AG20443 (cell line): Measurements from ENCODE around the gene HOOK2.
A peak's percentile ranks its signal among the peaks of the same experiment; 100 is the strongest.
"Not testable (repeated sequence)": the region's sequence is repeated elsewhere in the genome, so short reads cannot be mapped to it uniquely, and the experiment has no call there.

Source experiments
- DNase-seq: peaks from one replicate; pipeline ENCODE4 v3.0.0; 2012; ENCODE audit warnings: low spot score, mixed read lengths

The HOOK2 gene

DNA sequence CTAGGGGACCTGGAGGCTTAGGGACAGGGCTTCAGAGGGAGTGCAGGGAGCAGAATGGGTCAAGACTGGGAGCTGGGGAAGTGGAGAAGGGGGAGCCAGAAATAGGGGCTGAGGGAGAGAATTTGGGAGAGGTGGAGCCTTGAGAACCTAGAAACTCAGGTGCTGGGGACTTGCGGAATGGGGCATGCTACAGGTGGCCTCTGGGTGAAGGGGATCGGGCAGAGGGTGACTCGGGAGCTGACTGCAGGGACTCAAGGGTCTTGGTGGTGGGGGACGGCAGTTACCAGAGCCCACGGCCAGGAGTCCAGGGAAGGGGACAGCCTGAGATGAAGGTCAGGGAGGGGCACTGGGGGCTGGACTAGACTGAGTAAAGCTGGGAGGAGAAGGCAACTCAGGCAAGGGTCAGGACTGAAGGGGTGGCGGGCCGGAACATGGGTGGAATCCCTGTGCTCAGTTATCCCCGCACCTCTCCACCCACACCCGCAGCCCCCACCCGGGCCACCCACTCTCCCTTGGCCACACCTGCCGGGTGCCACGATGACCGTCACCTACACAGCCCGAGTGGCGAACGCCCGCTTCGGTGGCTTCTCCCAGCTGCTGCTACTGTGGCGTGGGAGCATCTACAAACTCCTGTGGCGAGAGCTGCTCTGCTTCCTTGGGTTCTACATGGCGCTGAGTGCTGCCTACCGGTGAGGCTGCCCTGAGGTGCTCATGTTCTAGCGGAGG is 23.1 kb downstream of the HOOK2 start:
- no peak for DNase-seq

DNA sequence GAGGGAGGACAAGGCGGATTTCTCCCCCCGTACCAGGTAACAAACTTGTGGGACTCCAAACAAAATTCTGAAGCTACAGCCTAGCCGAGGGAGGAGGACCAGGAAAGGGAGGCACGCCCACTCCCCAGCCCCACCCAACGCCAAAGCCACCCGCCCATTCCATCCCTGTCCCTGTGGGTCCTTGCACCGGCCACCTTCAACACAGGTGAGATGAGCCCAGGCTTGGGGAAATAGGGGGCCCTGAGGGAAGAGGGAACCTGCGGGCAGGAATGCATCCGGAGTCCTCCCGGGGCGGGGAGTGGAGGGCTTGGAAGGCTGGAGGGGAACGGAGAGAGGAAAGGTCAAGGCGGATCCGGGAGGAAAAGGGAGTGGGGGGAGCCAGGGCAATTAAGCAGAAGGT is 23.7 kb downstream of the HOOK2 start, which contains the start of gene BEST2:
BEST2 (plus strand) TSS at position 157 of the 400 bp plus-strand sequence. CDS start 802 bp downstream, outside the sequence.
- no peak for DNase-seq

DNA sequence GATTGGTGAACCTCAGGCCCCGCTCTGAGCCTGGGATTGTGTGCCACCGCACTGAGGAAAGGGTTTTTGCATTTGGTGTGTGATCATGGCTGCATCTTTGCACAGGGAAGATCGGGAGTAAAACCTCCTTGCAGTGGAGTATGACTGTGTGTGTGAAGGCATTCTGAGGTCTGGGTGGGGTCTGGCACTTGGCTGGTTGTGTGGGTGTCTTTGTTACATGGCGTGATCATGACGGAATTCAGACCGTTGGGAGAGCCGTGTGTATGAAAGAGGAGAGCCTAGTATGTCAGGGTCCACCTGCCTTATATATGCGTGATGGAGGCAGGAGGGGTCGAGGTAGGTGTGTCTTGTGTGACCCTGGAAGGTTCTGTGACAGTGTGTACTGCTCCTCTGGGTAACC is 24.5 kb downstream of the HOOK2 start:
- no peak for DNase-seq

DNA sequence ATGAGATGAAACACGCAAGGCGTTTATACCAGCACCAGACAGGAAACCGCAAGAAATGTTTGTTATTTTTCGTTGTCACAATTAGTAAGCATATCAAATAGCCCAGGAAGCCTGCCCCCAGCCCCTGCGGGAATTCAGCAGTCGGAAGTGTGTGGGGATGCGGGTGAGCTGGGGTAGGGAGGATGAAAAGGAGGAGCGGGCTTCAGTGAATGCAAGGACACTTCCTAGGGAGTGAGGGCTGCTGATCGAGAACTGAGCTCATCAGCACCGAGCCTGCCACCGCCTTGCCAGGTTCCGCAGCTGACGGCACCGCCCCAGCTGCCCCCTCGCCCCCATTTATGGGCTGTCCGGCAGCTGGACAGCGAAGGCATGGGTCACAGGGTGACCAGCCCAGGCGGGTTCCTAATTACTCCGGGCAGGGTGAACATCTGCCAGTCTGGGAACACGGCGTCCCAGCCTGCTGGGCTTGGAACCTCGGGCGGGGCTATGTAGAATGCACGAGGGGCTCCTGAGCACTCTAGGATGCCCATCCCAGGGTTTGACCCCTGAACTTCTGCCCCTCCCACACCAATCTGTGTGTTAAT is 25.3 kb downstream of the HOOK2 start:
- no peak for DNase-seq

DNA sequence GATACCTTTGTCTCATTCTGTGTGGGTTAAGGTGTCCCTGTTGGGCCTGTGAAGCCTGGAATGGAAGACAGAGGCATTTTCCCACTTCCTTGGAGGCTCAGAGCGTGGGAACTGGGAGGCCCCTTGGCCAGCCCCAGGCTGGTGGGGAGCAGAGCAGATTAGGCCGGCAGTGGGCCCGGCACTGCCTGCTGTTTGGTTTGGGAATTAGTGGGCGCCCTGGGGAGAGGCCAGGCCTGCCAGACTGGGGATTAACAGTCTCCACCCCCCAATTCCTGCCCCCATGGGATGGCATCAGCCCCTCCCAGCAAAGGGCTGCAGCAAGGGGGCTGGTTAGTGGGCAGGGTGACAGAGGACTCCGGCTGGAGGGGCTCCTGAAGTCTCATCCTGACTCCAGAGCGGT is 26.9 kb downstream of the HOOK2 start:
- DNase-seq, result no peak

DNA sequence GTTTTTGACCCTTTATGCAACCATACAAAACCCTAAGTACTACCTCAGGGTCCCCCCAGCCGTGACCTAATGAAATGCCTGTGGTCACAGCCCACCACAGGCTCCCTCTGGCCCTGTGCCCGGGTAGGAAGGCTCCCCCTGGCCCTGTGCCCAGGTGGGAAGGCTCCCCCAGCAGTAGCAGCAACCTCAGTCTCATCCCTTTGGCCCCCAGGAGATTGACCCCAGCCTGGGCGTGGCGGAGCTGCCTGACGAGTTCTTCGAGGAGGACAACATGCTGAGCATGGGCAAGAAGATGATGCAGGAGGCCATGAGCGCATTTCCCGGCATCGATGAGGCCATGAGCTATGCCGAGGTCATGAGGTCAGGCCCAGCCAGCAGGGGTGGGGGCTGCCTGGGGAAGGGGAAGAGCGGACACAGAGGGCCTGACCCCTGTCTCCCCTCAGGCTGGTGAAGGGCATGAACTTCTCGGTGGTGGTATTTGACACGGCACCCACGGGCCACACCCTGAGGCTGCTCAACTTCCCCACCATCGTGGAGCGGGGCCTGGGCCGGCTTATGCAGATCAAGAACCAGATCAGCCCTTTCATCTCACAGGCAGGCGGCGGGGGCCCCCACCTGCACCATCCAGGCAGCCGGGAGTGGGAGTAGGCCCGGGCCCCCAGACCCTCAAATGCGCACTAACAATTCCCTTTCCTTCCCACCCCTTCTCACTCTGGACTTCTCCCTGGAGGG is 30.0 kb downstream of the HOOK2 start:
- no peak for DNase-seq

DNA sequence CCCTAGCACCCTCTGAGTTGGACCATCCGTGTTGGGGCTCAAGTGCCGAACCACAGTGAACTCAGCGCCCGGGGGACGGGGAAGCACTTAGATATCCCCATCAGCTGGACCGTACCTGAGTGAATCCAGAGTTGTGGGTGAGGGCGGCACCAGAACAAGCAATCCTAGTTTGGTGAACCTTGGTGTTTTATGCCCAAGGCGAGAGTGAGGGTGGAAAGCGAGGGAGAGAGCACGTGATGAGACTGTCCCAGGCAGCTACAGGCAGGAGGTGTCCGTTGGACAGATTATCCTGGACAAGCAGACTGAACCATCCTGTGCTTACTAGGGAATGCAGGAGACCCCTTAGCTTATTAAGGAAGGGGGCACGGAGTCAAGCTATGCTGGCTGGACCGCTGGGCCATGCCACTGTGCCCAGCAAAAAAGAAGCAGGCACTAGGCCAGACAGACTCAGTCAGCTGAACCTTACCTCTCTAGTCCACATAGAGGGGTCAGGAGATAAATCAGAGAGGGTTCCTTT is 37.5 kb downstream of the HOOK2 start:
- no peak for DNase-seq

DNA sequence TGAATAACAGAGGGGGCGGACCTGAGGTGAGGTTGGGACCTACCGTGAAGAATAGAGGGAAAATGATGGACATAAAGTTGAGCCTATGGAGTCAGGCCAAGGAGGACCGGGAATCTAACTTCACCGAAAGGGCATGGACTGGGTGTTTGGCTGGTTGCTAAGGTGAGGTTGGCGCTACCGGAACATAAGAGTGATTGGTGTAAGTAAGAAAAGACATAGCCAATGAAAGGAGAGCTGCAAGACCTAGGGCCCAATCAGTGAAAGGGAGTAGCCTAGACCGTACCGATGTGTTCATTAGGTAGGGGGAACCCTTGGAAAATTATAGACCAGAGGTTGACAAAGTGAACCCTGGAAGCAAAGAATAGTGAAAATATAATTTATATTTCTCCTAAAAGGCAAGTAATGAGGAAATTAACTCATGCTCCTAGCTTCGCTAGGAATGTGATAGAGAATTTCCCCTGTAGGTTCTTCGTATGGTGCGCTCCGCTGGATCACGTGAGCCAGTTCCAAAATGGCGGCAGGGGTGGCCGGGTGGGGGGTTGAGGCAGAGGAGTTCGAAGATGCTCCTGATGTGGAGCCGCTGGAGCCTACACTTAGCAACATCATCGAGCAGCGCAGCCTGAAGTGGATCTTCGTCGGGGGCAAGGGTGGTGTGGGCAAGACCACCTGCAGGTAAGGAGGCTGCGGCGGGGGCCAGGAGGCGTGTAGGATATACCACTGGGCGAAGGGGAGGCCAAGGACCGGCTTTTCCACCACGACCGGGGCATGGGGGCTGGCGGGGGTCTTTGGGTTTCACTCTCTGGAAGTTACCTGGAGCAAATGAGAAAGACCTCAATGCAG is 38.1 kb downstream of the HOOK2 start, which contains the start of gene GET3:
GET3 (plus strand) TSS at position 503 of the 840 bp plus-strand sequence; CDS start at position 512, 9 bp downstream.
- DNase-seq, result peak; percentile 93

DNA sequence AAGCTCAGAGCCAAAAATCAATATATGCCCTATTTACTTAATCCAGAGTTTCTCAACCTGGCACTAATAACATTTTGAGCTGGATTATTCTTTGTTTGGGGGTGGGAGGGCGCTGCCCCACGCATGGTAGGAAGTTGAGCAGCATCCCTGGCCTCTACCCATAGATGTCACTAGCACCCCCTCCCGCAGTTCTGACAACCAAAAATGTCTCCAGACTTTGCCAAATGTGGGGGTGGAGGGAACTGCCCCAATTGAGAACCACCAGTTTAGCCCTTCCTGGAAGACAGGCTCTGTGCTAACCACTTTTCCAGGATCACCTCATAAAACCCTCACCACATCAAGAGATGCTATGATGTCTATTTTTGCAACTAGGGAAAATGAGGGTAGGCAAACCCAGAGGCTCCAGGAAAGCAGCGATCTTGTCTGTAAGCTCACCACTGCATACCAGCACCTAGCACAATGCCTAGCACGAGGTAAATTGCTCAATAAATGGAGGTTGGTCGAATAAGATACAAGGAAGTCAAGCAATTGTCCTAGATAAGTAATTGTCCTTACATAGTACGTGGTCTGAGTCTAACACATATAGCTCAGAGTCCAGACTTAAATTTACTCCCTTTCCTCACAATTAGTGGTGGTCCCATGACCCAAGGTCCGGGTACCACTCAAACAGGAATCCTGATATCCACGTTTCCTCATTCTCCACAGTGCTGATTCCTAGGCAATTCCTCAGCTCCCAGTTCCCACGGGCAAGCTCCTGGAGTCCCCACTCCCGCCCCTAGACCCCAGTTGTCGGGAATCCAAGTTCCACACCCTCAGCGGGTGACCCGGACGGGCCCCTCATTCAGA is 41.8 kb downstream of the HOOK2 start:
- peak; percentile 57 for DNase-seq

DNA sequence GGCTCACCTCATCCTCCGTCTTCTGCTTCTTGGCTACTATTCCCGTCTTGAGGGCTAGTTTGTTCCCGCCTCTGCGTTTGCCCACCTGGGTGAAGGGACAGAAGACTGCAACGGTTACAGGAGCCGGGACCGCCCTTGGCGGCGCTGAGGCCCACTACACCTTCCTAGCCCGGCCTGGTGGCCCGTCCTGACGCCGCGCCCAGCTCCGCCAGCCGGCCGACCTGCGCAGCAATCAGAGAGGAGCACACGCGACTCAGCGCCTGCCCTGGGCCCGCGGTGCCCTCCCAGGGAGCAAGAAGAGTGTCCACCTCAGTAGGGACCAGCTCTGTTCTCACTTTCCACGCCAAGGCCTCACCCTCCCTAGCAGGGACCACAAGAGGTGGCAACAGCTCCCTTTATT is 44.0 kb downstream of the HOOK2 start:
- no peak for DNase-seq

DNA sequence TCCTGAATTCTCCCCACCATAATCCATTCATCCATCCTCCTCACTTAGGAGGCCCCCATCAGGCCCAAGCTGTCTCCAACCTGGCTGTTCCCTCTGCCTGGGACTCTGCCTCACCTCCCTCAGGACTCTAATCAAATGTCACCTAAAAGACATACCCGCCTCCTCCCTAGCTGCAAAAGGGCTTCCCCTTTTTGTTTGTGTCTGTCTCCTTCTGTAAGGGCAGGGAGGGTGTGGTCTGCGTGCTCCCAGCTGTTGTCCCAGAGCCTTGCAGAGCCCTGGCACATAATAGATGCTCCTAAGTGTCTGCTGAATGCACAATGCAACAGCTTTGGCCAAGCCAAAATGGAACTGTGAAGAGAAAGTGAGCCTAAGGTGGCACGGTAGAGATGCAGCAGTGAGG is 45.3 kb downstream of the HOOK2 start:
- DNase-seq, result no peak

DNA sequence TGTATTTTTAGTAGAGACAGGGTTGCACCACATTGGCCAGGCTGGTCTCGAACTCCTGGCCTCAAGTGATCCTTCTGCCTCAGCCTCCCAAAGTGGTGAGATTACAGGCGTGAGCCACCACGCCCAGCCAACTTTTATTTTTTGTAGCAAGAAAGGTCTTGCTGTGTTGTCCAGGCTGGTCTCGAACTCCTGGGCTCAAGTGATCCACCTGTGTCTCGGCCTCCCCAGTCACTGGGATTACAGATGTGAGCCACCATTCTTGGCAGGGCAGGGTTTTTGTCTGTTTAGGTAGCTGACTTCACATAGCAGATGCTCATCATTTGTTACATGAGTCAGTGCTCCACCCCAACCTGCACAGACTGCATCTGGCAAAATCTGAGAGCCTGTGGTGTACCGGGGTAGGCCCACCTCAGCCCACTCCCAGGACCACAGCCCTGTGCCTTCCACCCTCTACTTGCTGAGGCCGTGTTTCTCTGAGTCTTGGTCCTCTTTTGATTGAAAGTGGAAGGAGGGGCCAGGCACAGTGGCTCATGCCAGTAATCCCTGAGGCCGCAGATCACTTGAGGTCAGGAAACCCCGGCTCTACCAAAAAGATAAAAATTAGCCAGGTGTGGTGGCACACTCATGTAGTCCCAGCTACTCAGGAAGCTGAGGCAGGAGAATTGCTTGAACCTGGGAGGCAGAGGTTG is 47.5 kb downstream of the HOOK2 start:
- no peak for DNase-seq

DNA sequence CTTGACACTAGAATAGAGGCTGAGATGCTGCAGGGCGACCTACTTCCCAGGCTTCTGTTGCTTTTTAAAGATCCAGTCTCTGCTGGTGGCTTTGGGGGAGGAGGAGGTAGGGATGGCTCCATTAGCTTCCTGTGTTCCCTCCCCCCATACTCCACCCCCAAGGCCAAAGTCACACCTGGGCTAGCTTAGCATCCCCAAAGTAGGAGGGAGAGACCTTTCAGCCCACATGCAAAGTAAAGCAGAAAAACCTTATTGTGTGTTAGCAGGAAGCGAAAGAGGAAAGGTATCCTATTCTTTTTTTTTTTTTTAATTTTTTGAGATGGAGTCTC is 48.4 kb downstream of the HOOK2 start:
- DNase-seq, result no peak

DNA sequence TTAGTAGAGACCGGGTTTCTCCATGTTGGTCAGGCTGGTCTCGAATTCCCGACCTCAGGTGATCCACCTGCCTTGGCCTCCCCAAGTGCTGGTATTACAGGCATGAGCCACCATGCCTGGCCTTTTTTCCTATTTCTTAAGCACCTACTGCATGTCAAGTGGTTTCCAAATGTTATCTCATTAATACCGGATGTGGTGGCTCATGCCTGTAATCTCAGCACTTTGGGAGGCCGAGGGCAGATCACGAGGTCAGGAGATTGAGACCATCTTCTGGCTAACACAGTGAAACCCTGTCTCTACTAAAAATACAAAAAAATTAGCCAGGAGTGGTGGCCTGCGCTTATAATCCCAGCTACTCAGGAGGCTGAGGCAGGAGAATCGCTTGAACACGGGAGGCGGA is 49.7 kb downstream of the HOOK2 start:
- not testable (repeated sequence) for DNase-seq

DNA sequence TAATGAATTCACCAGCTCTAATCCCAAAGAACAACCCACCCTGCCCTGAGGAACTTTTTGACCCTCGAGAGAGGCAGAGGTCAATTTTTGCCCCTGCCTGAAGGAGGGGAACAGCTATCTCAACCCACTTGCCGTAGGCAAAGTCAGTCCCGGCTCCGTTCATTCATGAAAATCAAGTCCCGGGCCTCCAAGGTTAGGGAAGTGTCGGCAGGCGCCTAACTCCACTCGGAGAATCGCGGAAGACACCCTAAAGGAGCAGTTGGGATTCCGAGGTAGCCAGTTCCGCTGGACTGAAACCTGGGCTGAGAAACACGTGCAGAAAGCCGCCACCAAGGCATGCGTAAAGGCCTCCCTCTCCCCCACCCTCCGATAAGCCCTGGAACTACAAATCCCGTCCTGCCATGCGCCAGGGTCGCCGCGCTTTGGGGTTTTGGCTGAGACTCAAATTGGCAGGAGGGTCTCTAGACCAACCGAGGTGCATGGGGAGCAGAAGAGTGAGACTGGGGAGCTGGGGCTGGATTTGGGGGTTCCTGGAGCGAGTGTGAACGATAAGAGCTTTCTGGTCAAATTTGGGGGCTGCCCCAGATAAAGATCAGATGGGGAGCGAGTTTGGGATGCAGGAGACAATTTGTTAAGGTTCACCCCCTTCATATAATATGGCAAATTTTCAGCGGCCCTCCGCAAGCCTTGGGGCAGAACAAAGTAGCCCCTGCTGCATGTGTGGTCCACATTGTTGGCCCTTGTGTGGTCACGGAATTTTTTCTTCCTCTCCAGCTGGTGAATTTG is 51.5 kb downstream of the HOOK2 start, which contains the start of gene TNPO2:
TNPO2 (minus strand) TSS at position 292 of the 786 bp plus-strand sequence. CDS start 2,955 bp downstream, outside the sequence.
- DNase-seq, result peak; percentile 70

DNA sequence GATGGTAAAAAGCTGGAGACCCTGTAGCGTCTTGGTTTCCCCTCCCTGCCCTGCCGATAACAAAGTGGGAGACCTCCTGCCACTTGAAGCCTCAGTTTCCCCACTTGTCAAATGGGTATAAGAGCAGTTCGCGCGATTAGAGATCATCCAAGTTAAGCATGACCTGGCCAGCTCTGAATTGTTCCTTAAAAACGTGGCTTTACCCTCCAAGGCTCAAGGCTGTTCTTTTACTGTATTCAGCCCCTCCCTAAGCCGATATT is 52.0 kb downstream of the HOOK2 start:
- no peak for DNase-seq

DNA sequence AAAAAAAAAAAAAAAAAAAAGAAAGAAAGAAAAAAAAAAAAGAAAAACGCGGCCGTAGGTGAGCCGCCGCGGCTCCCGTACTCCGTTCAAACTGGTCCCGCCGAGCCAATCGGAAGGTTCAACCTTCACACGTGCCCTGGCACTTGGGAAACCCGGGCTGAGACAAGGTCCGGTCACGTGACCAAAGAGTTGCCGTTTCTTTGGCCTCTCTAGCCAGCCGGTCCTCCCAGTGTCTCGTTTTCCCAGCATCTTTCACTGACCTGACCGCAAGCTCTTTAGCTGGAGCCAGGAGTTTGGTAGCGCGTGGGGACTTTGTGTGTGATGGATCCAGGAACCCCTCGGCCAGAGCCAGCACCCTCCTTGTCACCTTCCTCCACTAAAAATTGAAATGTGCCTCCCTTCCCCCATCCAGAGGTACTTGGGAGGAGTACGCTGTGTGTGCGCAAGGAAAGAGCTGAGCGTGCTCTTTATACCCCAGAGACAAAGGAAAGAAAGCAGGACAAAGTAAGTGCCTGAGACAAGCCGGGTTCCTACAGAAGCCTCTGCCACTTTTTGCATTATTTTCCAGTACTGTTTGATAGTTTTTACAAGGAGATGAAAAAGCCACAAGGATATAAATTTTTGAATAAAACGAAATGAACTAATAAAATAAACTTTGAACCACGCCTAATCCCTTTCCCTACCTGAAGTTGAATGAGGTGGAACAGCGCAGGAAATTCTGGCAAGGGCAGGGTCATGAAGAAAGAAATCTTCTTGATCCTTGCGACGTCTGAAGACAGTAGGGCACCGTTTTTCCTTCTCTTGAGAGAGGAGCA is 52.6 kb downstream of the HOOK2 start:
- peak; percentile 97 for DNase-seq

DNA sequence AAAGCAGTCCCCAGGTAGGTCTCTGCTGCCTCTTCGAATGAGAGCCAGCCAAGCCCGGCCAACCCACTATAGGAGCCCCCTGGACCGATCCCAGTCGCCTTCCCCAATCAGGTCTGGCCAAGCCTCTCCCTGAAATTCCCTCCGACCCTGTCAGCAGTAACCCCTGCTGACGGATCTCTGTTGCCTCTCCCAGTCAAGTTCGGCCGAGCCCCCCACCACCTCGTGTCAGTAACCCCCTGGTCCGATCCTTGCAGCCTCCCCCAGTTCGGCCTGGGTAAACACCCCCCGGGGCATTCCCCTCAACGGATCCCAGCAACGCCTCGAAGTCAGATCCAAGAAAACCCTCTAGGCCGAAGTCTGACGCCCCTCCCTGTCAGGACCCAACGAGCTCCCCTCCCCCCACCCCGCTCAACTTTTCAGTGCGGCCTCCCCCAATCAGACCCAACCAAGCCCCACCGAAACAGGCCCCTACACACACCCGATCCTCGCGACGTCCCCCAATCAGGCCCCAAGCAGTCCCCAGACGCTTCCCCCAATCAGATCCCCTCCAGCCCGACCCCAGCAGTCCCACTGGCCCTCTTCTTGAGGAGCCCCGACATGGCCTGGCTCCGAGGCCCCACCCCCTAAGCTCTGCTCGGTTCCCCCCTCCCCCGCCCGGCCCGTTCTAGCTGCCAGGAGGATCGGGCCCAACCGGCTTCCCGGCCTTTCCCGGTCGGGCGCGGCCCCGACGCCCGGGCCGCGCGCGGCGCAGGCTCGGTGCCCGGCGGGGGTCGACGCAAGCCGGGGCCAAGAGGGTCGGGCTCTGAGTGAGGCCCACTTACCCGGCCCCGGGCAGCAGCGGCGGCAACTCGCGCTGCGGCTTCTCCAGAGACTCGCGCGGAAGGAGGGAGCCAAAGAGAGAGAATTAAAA is 53.4 kb downstream of the HOOK2 start:
- peak; percentile 84 for DNase-seq
